G401 (cell line): ENCODE results near the gene BTBD17. TPM values are rescaled to one million over a fixed set of nuclear protein-coding genes. Genes with fewer than 3 reads are reported as not detected.
"Not testable (repeated sequence)": the region's sequence is repeated elsewhere in the genome, so short reads cannot be mapped to it uniquely, and the experiment has no call there.

Experiments
- DNase-seq: peaks from one replicate; pipeline ENCODE4 v3.0.0-alpha.2; 2015; ENCODE audit warnings: low spot score
- in situ Hi-C: cut with HindIII; loops from 2 replicates; pipeline ENCODE4 v1.10.0; 2016; ENCODE audit warnings: low sequenced_read_pairs, mixed read lengths
- total RNA-seq: library from RNA; depleted of rRNA; stranded (reverse); fragments of >200 nt; shearing (Covaris generic); gene quantifications from 2 replicates; pipeline ENCODE4 v1.2.3, GENCODE V29; 2014; rRNA removed

BTBD17 gene, protein sequence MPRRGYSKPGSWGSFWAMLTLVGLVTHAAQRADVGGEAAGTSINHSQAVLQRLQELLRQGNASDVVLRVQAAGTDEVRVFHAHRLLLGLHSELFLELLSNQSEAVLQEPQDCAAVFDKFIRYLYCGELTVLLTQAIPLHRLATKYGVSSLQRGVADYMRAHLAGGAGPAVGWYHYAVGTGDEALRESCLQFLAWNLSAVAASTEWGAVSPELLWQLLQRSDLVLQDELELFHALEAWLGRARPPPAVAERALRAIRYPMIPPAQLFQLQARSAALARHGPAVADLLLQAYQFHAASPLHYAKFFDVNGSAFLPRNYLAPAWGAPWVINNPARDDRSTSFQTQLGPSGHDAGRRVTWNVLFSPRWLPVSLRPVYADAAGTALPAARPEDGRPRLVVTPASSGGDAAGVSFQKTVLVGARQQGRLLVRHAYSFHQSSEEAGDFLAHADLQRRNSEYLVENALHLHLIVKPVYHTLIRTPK
- total RNA-seq = not detected in 2 replicates

DNA sequence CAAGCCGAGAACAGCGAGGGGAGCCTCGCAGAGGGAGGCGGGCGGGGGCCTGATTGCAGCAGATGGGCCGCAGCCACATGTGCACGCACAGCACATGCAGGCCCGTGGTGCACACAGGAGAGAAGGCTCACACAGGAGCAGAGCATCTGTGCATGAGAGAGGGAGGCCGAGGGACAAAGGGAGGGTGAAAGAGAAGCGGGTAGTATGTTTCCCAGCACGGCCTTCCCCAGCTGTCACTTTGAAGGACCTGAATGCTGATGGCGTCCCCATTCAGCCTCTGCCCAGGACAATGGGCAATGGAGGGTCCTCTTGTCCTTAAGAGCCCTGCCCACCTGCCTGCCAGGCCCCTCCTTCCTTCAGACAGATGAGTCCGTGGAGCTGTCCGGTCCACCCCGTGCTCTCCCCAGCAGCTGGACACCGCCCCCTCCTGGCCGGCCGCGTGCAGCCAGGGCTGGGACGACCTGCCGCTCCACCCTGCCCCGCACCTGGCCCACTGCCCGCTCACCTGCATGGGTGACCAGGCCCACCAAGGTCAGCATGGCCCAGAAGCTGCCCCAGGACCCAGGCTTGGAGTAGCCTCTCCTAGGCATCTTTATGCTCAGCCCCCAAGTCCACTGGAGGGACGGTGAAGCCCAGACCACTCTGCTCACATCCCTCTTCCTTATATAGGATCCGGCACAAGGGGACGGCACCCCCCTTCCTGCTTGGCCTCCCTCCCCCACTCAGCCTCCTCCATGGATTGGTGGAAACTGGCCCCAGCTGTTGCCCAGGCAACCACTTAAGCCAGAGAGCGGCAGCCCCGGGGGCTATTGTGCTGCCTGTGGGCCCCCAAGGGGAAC, at the start of gene BTBD17:
TSS of gene BTBD17 (minus strand) at position 639 of the 839 bp plus-strand sequence. CDS start at position 590, 49 bp downstream.
- peak; percentile 13 for DNase-seq
- in situ Hi-C loops = no loop called here

DNA sequence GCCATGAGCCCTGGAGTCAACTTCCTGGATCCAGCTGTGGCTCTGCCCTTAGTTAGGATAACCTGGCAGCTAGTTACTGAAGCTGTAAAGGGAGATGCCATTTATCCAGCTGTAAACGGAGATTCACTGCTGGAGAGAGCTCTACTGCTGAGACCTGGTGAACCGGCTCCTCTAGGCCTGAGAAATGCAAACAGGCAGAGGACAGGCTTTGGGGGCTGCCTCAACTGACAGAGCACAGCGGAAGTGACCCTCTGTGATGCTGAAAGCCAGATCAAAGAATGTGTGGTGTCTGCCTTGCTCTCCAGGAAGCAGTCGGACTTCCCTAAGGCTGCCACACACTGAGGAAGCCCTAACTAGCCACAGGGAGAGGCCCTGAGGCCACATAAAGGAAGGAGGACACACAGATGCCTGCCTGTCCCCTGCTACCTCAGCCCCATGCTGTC, 48.4 kb upstream of the BTBD17 start:
- DNase-seq = no peak
- in situ Hi-C loops = no loop called here

DNA sequence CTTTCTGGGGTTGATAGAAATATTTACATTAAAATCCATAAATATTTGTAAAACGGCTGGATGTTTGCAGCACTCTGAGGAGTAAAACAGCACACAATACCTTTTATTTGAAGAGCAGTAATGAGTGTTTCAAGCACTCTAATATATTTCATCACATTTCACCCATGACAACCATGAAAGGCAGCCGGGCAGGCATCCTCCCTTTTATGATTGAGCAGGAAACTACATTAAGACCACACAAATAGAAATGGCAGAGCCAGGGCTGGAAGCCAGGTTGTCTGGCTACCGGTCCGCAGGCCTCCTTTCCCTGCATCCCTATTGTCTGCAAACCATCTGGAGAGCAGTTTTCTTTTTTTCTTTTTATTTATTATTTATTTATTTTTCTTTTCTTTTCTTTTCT, 47.1 kb upstream of the BTBD17 start:
- DNase-seq = peak; percentile 88
- in situ Hi-C loops = no loop called here

DNA sequence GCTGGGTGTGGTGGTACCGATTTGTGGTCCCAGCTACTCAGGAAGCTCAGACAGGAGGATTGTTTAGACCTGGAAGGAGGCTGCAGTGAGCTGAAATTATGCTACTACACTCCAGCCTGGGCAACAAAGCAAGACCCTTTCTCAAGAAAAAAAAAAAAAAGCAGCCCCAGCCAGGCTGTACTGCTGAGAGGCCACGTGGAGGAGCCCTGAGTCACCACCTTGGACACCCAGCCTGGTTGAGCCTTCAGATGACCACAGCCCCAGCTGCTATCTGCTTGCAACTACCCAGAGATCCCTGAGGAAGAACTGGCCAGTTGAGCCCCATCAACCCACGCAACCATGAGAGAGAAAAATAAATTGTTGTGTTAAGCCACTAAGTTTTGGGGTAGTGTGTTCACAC, 46.6 kb upstream of the BTBD17 start:
- DNase-seq = no peak
- in situ Hi-C loops = no loop called here

DNA sequence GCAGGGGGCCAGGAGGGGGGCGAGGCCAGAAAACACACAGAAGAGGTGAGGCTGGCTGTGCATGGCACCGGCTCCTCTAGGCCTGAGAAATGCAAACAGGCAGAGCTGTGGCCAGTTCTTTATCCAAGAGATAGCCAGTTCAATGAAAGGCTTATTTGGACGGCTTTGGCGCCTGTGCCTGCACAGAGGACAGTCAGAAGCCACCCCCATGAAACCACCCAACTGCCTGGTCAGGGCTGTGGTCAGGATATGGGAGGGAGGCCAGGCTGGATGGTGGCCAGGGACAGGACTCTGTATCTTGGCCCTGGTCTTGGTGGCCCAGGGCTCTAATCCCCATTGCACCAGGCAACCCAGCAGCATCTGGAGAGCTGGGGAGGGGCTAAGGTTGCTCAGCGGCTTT, 45.7 kb upstream of the BTBD17 start:
- in situ Hi-C loops = no loop called here
- no peak for DNase-seq

DNA sequence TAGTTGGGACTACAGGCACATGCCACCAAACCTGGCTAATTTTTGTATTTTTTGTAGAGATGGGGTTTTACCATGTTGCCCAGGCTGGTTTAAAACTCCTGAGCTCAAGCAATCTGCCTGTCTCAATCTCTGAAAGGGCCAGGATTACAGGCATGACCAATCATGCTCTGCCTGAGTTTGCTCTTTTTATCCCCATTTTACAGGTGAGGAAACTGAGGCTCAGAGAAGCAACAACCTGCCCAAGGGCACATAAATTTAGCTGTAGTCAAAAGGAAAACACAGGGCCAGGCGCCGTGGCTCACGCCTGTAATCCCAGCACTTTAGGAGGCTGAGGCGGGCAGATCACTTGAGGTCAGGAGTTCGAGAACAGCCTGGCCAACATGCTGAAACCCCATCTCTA, 43.6 kb upstream of the BTBD17 start:
- in situ Hi-C loops, DNase-seq: not testable (repeated sequence)

DNA sequence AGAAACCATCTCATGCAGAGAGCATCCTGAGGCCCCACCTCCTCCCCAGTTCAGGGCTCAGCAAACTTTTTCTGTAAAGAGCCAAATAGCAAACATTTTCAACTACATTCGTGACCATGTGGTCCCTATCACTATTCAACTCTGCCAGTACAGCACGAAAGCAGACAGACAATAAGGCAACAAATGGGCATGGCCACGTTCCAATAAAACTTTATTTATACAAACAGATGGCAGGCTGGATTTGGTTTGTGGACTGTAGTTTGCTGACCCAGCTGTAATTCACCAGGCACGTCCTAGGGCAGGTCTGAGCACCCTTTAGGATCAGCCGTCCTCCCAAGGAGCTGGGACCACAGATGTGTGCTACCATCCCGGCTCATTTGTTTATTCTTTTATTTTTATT, 43.1 kb upstream of the BTBD17 start:
- in situ Hi-C loops = no loop called here
- DNase-seq = no peak

DNA sequence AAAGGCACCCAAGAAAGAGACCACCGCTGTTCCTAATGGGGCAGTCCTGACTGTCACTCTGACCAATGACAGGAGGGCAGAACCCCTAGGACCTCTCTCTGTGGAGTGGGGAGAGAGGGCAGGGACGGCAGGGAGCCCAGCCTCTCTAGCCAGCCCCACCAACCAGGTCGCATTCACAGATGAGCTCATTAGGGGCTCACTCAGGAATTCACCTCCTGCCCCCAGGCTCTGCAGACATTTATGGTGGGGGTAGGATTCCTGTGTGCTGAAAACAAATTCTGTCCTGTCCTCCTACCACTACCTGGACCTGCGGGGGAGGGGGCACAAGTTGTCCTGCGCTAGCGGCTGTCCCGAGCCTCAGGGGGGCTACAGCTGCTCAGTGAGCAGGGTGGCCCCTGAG, 42.5 kb upstream of the BTBD17 start:
- in situ Hi-C loops = no loop called here
- DNase-seq = no peak

DNA sequence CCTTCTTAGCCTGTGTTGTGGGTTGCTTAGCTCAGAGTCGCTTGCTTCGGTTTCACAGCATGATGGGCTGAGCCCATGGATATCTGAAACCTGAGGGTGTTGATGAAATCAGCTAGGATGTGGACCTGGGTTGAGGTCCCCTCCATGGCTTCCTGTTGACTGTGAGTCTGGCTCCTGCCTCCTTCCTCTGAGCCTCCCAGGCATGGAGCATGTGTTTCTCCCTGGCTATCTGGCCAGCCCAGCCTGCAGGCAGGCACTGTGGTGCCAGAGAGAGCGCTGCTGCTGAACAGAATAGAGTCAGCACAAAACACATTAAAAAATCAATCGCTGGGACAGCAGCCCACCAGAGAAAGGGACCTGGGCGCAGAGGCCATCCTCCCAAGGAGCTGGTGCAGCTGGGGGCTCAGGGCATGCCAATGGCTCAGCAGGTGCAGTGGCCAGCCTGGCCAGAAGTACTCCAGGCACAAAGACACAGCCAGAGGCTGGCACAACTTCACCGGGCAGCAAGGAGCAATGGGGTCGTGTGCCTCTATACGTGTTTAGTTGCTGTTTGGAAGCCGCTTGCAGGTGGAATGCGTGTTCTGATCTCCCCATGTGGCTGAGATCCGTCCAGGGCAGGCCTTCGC, 42.0 kb upstream of the BTBD17 start:
- in situ Hi-C loops = no loop called here
- DNase-seq = peak; percentile 85

DNA sequence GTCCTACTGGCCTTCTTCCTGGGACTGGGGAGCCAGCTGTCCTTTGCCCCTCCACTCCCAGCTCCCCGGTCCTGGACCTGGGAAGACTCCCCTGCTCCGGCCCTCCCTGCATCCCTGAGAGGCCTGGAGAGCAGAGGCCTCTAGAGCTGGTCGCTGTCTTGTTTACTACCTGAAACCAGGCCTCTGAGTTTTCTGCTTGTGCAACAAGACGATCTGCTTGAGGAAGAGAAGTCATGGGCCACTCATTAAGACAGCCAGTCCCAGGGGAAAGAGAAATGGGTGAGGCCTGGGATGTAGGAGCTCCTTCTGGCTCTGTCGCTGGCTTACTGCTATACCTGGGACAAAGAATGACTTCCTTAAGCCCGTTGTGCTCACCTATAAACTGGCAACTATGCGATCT, 40.4 kb upstream of the BTBD17 start:
- in situ Hi-C loops = no loop called here
- no peak for DNase-seq

DNA sequence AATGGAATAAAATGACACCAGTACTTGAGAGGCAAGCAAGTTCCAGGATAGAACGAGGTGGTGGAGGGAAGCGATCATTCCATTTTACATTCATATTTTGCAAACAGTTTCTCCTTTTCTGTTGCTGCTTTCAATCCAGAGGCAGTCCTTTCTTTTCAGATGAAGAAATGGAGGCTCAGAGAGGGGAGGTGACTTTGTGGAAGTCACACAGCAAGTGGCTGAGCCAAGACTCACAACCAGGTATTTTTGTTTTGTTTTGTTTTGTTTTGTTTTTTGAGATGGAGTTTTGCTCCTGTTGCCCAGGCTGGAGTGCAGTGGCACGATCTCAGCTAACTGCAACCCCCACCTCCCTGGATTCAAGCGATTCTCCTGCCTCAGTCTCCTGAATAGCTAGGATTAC, 34.9 kb upstream of the BTBD17 start:
- DNase-seq = no peak
- in situ Hi-C loops = no loop called here

DNA sequence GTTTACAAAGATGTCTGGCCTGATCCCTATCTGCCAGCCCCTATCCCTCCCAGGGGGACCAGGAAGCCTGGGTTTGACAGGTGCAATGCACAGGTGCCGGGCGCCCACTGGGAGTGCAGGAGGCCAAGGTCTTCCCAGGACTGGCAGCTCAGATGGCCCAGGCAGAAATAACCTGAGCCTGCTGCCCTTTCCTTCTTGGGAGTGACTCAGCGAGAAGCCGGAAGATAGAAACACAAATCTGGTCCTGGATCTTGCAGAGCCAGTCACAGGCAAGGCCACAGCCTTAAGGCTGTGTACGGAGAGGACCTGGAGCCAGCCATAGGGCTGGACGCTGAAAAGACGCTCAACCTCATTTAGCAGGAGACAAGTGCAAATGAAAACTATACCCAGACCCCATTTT, 33.3 kb upstream of the BTBD17 start:
- in situ Hi-C loops = no loop called here
- peak; percentile 92 for DNase-seq

DNA sequence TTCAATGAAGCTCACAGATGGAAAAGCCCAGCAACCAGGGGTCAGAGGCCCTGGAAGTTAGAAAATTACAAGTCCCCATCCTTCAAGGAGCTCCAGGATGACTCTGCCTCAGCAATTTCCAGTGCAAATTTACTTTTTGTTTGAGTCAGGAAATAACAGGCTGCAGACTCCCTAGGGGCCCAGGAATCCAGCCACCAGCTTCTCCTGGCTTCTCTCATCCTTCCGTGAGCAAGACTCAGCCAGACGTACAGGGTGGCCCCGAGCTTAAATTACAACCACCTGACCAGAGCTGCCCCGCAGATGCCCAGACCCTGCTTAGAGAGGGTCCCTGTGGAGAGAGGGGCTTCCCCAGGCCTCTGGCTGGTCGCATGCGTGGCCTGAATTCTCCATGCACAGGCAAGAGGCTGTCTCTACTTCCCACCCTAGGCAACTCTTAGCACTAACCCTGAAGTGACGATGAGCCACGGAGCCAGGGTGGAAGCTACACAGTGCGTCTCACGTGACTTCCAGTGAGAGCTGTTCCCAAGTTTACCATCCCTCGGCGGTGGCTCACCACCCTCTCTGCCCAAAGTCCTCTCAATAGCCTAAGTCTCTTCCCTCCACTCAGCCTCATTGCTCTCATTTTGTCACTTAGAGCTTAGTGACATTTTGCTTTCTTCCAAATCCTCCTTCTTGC, 32.7 kb upstream of the BTBD17 start:
- in situ Hi-C loops = no loop called here
- DNase-seq = no peak

DNA sequence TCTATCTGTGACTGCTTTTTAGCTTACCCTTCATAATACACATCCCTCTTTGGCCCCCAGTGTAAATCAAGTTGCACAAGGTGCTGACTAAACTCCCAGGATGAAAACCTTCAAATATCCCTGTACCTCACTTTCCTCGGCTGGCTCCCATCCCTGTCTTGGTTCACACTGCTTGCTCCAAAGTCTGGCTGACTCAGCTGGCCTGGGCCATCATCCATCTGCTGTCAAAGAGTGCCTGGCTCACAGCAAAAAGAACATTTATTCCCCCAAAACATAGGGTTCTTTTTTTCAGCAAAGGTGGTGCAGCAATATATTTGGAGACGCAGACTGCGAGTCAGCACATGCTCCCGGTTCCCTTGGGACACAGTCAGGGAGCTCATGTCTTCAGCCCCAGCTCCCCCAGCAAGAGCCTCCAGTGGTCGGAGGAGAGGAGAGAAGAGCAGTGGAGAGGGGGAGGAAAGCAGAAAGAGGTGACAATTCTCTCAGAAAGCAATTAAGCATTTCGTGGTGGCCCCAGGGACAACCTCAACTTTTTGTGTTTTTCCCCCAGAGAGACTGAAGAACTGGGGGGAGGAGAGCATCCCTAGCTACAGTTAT, 31.8 kb upstream of the BTBD17 start:
- in situ Hi-C loops = no loop called here
- peak; percentile 91 for DNase-seq

DNA sequence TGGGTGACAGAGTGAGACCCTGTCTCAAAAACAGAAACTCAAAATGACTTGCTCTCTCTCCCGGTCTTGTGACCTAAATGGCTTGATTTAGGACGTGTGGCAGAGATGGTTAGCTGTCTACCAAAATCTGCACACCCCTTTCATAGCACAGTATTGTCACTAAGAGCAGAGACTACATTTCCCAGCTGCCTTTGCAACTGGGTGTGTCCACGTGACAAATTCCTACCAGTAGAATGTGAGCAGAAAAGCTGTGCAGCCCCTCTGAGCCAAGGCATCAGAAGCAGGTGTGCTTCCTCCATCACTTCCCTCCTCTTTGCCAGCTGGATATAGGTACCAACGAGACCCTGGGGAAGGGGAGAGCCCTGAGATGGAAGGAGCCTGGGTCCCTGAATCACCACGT, 31.2 kb upstream of the BTBD17 start:
- in situ Hi-C loops = no loop called here
- peak; percentile 82 for DNase-seq

DNA sequence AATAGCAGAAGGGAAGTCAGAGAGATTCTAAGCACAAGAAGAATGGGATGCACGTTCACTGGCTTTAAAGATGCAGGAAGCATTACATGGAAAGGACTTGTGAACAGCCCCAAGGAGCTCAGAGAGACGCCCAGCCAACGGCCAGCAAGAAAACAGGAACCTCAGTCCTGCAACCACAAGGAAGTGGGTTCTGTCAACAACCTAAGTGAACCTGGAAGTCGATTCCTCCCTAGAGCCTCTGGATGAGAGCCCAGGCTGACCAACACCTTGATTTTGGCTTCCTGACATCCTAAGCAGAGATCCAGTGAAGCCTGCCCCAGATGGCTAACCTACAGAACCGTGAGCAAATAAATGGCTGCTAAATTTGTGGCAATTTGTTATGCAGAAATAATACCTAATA, 30.1 kb upstream of the BTBD17 start:
- DNase-seq = peak; percentile 71
- in situ Hi-C loops = no loop called here

DNA sequence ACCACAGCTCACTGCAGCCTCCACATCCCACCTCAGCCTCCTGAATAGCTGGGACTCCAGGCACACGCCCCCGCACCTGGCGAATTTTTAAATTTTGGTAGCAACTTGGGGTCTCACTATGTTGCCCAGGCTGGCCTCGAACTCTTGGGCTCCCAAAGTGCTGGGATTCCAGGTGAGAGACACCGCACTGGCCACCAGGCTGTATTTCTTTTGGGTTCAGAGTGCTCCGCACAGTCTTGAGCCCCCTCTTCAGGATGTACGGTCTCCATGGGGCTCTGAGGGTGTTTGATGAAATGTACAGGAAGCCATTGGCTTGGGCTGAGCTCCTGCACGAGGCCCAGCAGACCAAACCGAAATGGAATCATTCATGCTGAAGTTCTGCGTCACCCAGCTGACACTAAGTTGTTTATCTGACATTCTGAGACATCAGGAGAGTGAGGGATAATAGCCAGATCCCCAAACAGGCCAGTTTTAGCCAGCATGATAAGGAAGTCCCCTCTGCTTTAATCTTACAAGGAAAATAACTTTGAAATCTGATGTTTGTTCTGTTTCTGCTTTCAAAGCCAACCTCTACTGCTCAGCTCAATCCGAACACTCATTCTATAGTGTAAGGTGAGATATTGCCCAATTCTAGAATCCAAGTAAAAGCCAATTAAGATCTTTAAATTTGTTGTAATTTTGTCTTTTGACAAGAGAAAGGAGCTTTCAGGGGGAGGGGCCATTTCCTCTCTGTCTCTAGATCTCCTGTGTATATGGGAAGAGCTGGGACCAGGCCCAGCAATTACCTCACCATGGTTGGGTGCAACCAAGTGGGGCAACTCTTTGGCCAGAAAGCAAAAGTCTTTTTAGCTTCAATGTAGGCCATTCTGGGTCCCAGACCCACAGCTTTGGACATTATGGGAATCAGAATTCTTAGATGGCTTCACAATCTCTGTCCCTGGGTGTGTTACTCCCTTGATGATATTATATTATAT, 29.3 kb upstream of the BTBD17 start:
- peak; percentile 47 for DNase-seq
- in situ Hi-C loops = no loop called here
